DMS53 (cell line): Measurements from ENCODE around the gene GAS2L1.
A peak's percentile ranks its signal among the peaks of the same experiment; 100 is the strongest.

Experiments
- DNase-seq: peaks from one replicate; lab custom pipeline; 2025; lab: John Stamatoyannopoulos, UW

GAS2L1 gene

DNA sequence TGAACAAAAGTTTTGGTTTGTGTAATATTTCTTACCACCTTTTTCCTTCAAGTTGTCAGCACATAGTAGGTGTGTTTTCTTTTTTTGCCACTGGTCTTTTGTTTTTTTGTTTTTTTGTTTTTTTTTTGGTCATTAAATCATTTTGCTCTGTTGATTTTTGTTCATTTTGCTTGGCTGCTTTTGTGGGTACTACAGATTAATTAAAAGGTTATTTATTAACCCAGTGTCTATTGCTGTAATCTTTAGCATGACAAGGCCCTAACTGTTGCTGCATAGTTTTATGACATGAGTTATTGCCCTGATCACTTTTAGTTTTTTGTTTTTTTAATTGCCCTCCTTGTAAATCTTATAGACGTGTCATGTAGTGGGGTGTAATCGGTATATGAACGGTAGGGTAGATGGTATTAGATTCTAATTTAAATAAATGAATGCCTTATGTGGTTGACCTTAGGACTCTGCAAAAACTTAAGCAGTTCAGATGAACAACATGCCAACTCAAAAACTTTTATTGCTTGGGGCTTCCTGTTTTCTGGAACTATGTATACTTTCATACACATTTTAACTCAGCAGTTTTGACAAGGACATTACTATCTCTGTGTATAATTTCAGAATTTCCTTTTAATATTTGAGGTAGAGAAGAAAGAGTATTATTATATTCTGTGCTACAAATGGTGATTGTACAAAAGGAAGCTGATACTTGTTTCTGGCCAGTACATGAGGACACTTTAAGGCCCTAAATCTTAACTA lies 30.5 kb upstream of the GAS2L1 start:
- DNase-seq: no peak

DNA sequence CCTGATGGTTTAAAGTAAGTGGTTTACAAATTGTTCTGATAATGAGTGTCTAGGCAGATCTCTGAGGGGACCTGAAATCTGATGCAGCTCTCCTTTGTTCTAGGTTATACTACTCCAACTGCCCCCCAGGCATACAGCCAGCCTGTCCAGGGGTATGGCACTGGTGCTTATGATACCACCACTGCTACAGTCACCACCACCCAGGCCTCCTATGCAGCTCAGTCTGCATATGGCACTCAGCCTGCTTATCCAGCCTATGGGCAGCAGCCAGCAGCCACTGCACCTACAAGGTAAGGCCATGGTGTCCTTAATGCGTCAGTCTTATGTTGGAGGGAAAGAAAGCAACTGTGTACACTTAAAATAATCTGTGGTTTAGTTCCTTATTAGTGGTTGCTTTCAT lies 28.5 kb upstream of the GAS2L1 start:
- no peak for DNase-seq

DNA sequence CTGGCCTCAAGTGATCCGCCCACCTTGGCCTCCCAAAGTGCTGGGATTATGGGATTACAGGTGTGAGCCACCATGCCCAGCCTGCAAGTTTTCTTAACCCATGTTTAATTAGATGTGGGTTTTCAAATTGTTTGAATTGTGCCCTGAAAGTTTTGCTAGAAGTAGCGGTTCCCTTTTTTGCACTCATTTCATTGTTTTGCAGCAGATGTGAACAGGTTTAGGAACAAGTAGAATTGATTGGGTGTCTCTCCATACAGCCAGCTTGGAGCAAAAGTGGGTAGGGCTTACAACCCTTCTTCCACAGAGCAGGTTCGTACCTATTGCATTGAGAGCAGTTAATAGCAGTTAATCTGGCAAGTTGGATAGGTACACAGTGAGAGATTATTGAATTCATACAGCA lies 22.3 kb upstream of the GAS2L1 start:
- no peak for DNase-seq

DNA sequence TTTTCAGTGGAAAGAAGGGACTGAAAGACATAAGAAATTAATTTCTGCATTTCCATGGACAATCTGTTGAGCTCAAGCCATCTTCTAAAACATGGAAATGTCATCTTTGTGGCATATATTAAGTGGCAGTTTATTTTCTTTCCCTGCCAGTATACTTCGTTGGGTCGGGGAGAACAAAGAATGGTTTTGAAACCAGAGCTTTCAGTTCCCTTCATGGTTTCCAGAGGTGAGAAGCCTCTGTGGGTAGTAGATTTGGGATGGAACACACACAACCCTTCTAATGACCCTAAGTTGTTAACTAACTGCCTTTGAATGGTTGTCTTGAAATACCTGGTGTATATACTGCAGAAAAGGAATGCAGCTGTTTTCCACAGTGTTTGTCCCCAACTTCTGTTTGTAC lies 17.6 kb upstream of the GAS2L1 start:
- DNase-seq: no peak

DNA sequence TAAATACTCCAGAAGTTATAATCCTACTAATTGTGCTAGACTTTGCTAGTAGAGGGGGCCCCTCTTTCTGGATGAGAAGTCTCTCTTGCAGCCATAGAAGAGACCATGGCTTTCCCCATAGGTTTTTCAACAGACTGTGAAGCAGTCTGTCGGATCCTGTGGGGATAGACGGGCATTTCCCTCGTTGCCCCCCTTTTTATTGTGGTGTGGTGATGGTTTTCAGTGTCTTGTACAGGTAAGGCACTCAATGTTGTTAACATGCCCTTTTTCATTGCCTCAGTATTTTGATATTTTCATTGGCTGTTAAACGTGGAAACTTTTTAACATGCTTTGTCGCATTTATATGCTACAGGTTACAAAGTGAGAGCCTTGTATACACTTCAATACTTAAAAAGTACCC lies 16.4 kb upstream of the GAS2L1 start:
- no peak for DNase-seq

DNA sequence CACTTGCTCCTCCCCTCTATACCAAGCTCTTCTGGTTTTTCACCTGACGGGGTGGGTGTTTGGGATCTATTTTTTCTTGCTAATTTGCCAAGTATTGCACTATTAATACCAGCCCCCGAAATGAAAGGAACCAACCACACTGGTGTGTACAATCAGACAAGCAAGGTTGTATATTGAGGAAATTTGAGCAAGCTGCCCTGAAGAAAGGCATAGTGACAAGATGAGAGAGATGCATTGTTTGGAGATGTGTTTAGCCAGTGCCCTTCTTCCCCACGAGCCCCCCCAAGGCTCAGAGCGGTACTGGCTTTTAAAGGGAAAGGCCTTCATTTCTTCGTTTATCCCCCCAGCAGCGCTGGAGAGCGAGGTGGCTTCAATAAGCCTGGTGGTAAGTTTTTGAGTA lies 15.2 kb upstream of the GAS2L1 start:
- DNase-seq: no peak

- no peak for DNase-seq
Measured at GRCh38 chr22:29292379-29292778, 14.1 kb upstream of the GAS2L1 start.

GRCh38 chr22:29298641-29299040 lies 7.8 kb upstream of the GAS2L1 start:
- DNase-seq: no peak

DNA sequence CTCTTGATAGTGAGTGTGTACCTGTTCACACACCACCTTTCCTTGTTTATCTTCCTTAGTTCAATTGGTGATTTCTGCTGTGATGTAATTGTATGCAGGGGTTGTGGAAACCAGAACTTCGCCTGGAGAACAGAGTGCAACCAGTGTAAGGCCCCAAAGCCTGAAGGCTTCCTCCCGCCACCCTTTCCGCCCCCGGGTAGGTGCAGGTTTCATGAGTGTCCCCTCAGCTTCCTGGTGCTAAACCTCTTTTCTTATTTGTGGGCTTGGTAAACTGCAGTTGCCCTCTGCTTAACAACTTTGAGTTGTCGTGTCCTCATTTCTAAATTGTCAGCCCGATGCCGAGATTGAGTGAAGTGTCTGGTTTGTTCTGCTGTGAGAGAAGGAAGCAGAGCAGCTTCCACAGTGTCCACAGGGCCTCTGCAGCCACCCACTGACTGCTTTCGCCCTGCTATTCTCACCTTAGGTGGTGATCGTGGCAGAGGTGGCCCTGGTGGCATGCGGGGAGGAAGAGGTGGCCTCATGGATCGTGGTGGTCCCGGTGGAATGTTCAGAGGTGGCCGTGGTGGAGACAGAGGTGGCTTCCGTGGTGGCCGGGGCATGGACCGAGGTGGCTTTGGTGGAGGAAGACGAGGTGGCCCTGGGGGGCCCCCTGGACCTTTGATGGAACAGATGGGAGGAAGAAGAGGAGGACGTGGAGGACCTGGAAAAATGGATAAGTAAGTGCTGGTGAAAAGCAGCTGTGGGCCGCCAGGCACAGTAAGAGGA lies 7.1 kb upstream of the GAS2L1 start:
- DNase-seq: no peak

DNA sequence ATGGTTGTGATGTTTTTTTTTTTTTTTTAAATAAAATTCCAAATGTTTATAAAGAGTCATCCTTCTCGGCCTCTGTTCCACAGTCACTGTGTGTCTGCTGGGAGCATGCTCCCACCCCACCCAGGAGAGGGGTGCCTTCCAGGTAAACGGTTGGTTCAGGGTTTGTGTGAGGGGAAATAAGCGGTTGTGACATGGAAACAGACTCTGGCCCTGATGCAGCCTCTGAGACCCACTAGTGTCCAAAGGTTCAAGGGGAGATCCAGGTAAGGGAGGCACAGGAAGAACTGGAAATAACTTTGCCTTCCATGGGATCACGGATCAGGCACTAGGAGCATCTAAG lies 6.0 kb upstream of the GAS2L1 start:
- no peak for DNase-seq

GRCh38 chr22:29300807-29301601 lies 5.4 kb upstream of the GAS2L1 start:
- DNase-seq: peak; percentile 6

- no peak for DNase-seq
Measured at GRCh38 chr22:29301716-29302401, 4.6 kb upstream of the GAS2L1 start.

DNA sequence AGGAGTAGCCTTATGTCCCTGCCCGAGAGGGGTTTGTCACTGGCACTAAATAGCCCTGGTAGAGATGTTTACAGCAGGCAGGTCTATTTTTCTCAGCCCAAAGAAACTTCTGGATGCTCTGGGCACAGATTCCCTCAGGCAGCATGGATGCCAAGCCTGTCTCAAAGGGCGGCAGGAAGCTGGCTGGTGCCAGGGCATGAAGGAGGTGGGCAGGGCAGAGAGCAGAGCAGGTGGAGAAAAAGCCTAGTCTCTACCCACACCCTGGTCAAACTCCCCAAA lies 4.1 kb upstream of the GAS2L1 start:
- peak; percentile 30 for DNase-seq

GRCh38 chr22:29302681-29303465 lies 3.6 kb upstream of the GAS2L1 start:
- DNase-seq: peak; percentile 43

GRCh38 chr22:29305836-29306174 lies 645 bp upstream of the GAS2L1 start:
- no peak for DNase-seq

- peak; percentile 62 for DNase-seq
Measured at GRCh38 chr22:29306835-29307595, 565 bp downstream of the GAS2L1 start.

GRCh38 chr22:29307596-29308147 lies 1.2 kb downstream of the GAS2L1 start:
- DNase-seq: no peak

GRCh38 chr22:29308148-29308790 lies 1.8 kb downstream of the GAS2L1 start:
- no peak for DNase-seq

DNA sequence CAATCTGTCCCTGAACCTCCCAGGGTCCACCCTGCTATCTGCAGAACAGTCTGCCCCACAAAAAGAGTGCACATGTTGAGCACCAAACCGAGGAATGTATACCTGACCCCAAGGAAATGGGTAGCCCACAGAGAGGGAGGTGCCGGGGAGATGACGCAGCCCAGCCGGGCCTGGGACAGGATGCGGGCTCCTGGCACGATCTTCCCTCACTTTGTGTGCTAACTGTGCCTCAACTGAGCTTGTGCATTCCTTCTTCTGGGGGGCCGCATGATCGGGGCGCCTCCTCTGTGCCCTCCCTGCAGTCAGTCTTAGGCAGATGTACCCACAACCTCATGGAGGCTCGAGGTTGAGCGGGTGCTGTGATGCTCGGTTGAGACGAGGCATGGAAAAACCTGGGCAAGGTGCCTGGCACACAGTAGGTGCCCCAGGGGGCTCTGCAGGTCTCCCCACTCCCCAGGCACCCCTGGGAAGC lies 2.4 kb downstream of the GAS2L1 start:
- no peak for DNase-seq
